ENCODE data around the gene TNNC2.

The TNNC2 gene

DNA sequence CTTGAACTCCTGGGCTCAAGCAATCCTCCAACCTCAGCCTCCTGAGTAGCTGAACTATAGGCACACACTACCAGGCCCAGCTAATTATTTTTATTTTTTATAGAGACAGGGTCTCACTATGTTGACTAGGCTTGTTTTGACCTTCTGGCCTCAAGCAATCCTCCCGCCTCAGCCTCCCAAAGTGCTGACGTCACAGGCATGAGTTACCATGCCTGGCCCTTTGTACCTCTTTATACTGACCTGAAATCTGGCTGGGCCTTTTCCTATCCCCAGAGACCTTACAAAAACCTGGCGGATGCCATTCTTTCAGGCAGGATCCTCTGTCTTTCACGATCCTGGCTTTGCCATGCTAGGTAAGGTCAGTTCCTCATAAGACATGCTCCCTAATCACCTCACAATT, 47.0 kb downstream of the TNNC2 start:
- no peak for DNase-seq (ENCODE audit: low spot score)

DNA sequence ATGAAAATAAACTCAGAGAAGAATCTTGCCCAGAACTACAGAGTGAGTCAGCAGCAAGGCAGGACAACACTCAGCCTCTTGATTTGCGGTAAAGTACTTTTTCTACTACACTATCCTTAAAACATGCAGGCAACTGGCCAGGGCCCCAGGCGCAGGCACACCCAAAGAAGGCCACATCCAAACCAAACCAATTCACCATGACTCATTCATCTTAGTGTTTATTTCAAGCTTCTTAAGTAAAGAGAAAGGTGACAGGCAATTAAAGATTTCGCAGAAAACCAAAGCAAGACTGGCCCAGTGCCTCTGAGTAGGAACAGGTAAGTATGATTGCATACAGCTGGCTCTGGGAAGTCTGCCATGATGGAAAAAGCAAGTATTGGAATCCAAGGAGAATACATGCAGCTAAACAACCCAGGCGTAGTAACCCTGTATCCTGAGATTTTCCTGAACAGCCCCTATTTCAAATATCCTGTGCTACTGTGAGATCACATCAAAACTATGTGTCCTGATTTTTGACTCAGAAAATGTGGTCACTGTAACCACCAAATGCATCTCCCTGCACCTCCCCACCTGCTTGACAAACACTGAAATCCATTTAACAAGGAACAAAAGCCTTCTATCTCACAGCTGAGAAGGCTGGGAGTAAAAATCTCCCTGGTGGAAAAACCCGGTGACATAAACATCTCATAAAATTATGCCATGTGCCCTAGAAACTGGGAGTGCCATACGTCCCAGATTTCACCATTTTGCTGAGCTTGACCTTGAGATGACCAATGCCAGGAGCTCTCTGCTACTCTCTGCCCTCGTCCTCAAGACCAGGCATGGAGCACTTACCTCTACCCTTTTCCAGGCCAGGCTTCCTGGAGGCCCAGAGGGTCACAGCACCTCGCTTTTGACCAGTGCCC, 47.8 kb downstream of the TNNC2 start:
- peak; percentile 98 for DNase-seq (ENCODE audit: low spot score)

DNA sequence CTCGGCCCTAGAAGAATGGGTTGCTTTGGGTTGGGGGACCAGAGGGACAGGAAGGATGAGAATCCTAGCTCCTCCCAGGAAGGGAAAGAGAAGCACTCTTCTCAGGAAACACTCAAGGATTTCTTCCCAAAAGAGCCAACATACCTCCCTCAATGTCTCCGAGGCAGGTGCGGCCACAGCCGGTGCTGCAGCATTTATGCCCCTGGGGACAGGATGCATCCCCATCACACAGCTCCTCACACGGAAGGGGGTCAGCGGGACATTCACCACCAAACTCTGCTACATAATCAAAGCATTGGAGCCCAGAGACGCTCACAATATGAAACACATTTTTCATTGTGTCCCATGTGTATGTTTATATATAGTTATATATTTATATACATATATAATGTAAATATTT, 50.2 kb downstream of the TNNC2 start:
- no peak for DNase-seq (ENCODE audit: low spot score)

GRCh38 chr20:45775411-45775810, 51.7 kb downstream of the TNNC2 start:
- no peak for DNase-seq (ENCODE audit: low spot score)

- no peak for DNase-seq (ENCODE audit: low spot score)
These were observed 52.2 kb downstream of the TNNC2 start for GRCh38 chr20:45774945-45775344.

All from COLO829 (cell line).